GM19023 (cell line): ENCODE results near the gene KIRREL3.

Experiments used
- ATAC-seq: cut with Tn5 transposase; IDR thresholded peaks from one replicate; pipeline ENCODE4 v1.9.1; 2021; ENCODE audit warnings: mild to moderate bottlenecking, moderate library complexity; ENCODE audit not compliant: unreplicated experiment

Gene KIRREL3

GRCh38 chr11:126720539-126721235 lies 279.9 kb downstream of the KIRREL3 start:
- no peak for ATAC-seq

DNA sequence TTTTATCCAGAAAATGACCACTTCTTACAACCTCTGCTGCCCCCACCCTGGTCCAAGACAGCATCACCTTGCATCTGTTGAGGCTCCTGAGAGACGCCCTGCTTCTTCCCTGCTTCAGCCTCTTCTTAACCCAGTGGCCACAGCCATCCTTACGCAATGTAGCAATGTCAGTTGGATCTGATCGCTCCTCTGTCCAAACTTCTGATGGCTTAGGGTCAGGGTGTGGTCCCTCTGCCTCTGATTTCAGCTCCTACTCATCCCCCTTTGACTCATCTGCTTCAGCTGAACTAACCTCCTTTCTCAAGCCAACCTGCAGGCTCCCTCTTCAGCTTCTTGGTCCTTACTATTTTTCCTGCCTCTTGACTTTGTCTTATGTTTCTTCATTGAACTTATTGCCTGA lies 280.8 kb downstream of the KIRREL3 start:
- ATAC-seq = no peak

GRCh38 chr11:126718276-126718675 lies 282.3 kb downstream of the KIRREL3 start:
- no peak for ATAC-seq

GRCh38 chr11:126716456-126717083 lies 284.0 kb downstream of the KIRREL3 start:
- ATAC-seq = no peak

- ATAC-seq = no peak
Measured at GRCh38 chr11:126713806-126714205, 286.8 kb downstream of the KIRREL3 start.

- no peak for ATAC-seq
Measured at GRCh38 chr11:126711977-126712625, 288.5 kb downstream of the KIRREL3 start.

GRCh38 chr11:126710804-126711399 lies 289.7 kb downstream of the KIRREL3 start:
- no peak for ATAC-seq

DNA sequence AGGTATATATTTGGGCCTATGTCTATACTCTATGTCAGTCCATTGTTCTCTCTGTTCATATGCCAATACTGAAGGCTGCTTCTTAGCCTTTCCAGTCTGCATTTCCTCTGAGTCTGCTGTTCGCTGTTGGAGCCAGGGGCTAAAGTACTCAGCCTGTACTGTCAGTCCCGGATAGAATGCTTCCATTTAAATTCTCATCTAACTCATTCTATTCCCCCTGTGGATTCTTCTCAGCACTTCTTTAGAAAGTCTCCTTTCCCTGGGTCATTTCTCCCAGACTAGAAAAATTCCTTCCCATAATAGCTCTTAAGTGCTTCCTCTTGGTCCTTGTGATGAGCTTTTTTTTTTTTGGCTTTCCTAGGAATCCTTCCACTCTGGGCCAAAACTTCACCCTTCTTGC lies 293.1 kb downstream of the KIRREL3 start:
- no peak for ATAC-seq

DNA sequence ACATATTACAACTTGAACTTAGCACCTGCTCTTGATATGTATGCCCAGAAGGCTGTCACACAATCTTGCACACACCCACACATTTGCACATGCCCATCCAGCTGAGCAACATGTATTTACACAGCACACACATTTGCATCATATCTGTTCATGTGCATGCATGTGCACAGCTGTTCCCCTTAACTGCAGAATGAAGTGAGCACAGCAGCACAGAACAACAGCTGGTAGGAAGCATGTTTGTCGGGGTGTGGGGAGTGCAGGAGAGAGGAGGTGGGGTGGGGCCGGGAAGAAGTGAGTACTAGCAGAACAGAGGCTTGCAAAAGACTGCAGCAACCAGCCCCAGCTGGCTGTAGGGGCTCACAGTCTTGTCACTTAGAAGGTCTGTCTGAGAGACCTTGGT lies 296.5 kb downstream of the KIRREL3 start:
- ATAC-seq = no peak

GRCh38 chr11:126703662-126704061 lies 296.9 kb downstream of the KIRREL3 start:
- no peak for ATAC-seq

GRCh38 chr11:126702987-126703386 lies 297.6 kb downstream of the KIRREL3 start:
- no peak for ATAC-seq

DNA sequence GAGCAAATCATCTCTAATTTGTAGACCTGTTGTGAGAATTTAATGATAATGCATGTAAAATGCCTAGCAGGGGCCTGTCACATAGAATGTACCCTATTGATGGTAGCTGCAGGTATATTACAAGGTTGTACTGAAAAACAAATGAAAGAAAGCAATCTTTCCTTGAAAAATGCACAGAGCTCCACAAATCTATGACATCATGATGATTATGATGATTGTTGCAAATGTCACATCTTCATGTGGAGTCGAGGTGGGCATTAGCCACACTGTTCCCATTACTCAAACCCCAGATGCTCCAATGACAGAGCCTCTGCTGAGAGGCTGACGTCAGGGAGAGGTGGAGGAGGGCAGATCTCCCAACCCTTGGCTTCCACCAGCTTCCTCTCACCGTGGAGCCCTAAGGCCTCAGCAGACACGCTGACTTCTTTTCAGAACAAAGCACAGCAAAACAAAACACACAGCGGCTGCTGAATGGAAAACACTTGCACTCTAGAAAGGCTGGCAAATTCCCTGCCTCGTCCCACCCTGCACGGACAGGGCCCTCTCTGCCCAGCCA lies 298.3 kb downstream of the KIRREL3 start:
- ATAC-seq = no peak

DNA sequence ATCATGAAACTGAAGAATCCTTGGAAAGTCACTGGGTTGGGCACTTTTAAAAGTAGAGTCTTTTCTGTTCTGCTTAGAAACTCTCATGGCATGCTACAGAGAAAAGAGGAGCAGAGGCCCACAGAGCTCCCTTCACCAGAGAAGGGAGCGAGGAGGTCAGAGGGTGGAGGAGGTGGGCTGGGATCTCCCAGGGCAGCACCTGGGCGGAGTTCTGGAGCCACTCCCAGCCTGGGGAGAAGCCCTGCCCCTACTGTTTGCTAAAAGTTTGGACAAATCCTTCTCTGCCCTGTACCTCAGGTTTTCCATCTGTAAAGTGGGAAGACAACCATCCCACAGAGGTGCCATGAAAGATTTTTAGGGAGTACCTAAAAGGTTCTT lies 299.1 kb downstream of the KIRREL3 start:
- ATAC-seq = no peak

GRCh38 chr11:126700768-126701519 lies 299.6 kb downstream of the KIRREL3 start:
- ATAC-seq = peak; percentile 46

GRCh38 chr11:126698576-126698975 lies 302.0 kb downstream of the KIRREL3 start:
- no peak for ATAC-seq

DNA sequence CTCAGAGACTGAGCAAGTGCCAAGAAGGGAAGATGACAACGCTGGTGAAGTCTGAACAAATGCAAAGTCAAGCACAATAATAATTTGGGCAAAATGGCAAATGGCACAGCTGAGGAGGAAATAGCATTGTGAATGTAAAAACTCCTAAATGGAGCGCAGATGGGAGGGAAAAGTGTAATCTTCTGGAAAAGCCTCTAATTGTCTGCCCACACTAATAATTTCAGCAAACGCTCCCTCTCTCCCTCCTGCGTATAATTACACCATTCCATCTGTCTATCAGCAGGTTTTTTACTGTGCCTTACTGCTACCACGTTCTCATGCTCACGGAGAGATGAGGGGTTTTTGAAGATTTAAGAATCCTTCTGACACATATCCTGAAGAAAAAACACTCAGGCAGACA lies 302.6 kb downstream of the KIRREL3 start:
- ATAC-seq = no peak

GRCh38 chr11:126696982-126697381 lies 303.6 kb downstream of the KIRREL3 start:
- ATAC-seq = no peak

GRCh38 chr11:126695293-126695692 lies 305.3 kb downstream of the KIRREL3 start:
- no peak for ATAC-seq

DNA sequence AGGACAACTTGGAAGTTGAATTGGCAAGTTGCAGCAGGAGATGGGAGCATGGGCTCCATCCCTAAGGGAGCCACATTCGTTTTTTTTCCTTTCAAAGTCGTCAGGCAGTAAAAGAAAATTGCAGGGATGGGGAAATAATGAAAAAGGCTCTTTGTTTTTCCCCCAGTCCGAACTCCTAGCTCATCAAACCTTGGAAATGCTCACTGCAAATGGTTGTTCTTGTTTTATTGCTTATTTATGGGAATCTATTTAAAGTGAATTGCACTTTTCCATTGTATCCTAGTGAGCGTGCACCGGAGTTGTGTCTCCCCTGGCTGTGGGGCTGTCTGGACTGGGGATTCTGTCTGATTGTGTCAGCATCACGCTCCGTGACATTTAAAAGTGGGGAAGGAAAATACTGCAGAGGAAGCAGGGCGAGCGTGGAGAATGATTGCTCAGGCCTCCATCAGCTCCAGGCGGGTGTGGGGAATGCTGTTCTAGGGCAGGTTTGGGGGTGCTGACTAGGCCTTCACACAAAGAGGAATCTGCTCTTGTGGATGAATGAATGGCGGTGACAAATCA lies 306.4 kb downstream of the KIRREL3 start:
- no peak for ATAC-seq

DNA sequence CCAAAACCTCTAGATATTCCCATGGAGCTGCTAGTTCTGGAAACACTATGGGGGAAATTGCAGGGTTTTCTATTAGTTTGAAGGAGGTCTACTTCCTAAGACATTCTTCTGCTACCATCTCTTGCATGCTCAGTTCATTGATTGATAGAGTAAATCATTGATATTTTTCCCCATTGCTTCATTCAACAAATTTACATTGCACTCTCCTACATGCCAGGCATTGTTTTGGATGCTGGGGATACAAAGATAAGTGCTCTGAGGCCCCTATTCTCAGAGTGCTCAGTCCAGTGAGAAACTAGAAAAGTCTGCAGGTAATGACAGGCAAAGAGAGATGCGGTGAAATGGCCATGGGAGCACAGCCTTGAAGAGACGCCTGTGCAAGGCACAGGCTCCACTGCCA lies 313.1 kb downstream of the KIRREL3 start:
- ATAC-seq = no peak

DNA sequence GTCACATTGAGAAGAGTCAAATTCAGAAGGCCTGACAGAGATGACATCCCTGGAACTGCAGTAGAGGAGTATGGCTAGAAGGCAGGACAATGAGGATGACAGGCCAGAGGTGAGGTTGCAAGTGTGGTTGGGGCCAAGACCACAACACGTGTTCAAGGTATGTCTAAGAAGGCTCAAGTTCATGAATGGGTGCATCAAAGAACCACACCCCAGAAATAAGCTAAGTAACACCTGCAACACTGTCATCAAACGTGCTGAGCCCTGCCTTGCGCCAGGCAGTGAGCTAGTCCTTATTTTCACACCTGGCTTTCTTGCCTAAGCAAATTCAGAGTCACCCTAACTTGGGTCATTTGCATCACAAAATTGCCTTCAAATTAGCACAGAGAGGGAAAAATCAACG lies 313.6 kb downstream of the KIRREL3 start:
- ATAC-seq = no peak
